Gastrocnemius medialis (tissue), 4 donors: ENCODE measurements around the gene QPCT.

Source experiments
- CTCF ChIP-seq, 5 experiments: fragments of 450-650 bp in 3 of 5; fragments of 200-600 bp in 2 of 5; sonication (generic) in 2 of 5; IDR thresholded peaks in 4 of 5; conservative IDR thresholded peaks in 1 of 5; 1 replicate in 4 of 5; 2 replicates in 1 of 5; pipeline ENCODE4 v1.5.1; 2016 to 2019; ENCODE audit warnings: antibody characterized with exemption in 5 of 5, mild to moderate bottlenecking in 3 of 5, moderate library complexity in 3 of 5
- POLR2A ChIP-seq, 2 donors: fragments of 450-650 bp; IDR thresholded peaks; one replicate each; pipeline ENCODE4 v1.6.1; 2017; ENCODE audit warnings: antibody characterized with exemption in 2 of 2, mild to moderate bottlenecking in 2 of 2, moderate library complexity in 2 of 2

GRCh38 chr2:37301408-37301807, 43.0 kb upstream of the QPCT start:
- TF ChIP-seq CTCF (IDR thresholded peaks at IDR 0.05 in 4 of 5, conservative IDR thresholded peaks at IDR 0.05 in 1 of 5), result no peak
- no peak for TF ChIP-seq POLR2A (IDR thresholded peaks at IDR 0.05)
